ENCODE measurements around the gene BNC2. TPM values are rescaled to one million over a fixed set of nuclear protein-coding genes. Genes with fewer than 3 reads are reported as not detected.

The BNC2 gene
- total RNA-seq, 2 donors from 2014 or later = 16.1 to 16.9 TPM

DNA sequence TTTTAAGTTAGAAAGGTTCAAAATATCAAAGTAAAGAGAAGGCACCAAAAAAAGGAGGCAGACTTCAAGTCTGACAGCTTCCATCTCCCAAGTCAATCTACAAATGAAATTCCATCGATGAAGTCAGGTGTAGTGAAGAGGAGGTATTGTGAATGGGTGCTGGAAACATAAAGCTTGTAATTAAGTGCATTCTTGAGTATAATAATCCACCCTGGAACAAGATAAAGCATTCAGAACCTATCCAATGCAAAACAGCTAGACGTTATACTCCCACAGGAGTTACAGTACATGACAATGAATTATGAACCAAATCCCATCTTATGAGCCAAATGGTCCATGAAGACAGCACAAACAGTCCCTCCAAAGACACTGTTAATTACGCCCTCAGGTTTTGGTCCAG lies 22.3 kb downstream of the BNC2 start:
- DNase-seq (ENCODE audit: low spot score) (no peak), ATAC-seq (ENCODE audit: insufficient number of reproducible peaks, low FRiP score, low read depth) (no peak)
- no peaks in the 10 kb centered on the region for H3K4me1 ChIP-seq (ENCODE audit: control insufficient read depth in 1 of 2, low read depth in 2 of 2)
- no peak for TF ChIP-seq CTCF (IDR thresholded peaks at IDR 0.05)
- no peak overlapping the region for H3K4me3 ChIP-seq
- no peaks in the 10 kb centered on the region for H3K9me3 ChIP-seq
- no peaks in the 10 kb centered on the region for H3K27me3 ChIP-seq (replicated peaks; ENCODE audit: insufficient read depth)
- no peaks in the 10 kb centered on the region for H3K36me3 ChIP-seq
- no peak overlapping the region for H3K27ac ChIP-seq

GRCh38 chr9:16846986-16847385 lies 23.5 kb downstream of the BNC2 start:
- H3K9me3 ChIP-seq = no peaks in the 10 kb centered on the region
- H3K4me1 ChIP-seq (ENCODE audit: control insufficient read depth in 1 of 2, low read depth in 2 of 2) = no peaks in the 10 kb centered on the region
- TF ChIP-seq CTCF (IDR thresholded peaks at IDR 0.05) = no peak
- no peak overlapping the region for H3K27ac ChIP-seq
- no peak overlapping the region for H3K4me3 ChIP-seq
- ATAC-seq (ENCODE audit: insufficient number of reproducible peaks, low FRiP score, low read depth) = no peak
- H3K27me3 ChIP-seq (replicated peaks; ENCODE audit: insufficient read depth) = no peaks in the 10 kb centered on the region
- DNase-seq (ENCODE audit: low spot score) = no peak
- no peaks in the 10 kb centered on the region for H3K36me3 ChIP-seq

DNA sequence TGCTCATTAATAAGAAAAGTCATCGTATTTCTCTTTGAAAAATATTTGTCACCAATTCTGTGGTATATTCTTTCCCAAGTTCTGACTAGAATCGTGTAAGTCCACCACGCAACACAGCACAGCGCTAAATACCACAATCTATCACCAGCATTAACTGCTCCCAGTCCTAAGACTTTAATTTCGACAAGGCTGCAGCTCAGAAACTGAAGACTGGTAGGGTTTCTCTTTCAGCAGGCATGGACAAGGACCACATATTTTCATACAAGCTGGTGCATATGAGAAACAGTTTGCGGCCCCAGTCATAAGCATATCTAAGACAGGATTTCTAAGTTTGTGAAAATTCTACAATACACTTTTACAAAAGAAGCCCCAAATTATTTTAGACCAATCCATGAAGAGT lies 24.1 kb downstream of the BNC2 start:
- Histone ChIP-seq H3K36me3 (no peaks in the 10 kb centered on the region), H3K9me3 (no peaks in the 10 kb centered on the region), H3K4me1 (ENCODE audit: control insufficient read depth in 1 of 2, low read depth in 2 of 2) (no peaks in the 10 kb centered on the region), H3K4me3 (no peak overlapping the region), H3K27me3 (replicated peaks; ENCODE audit: insufficient read depth) (no peaks in the 10 kb centered on the region), H3K27ac (no peak overlapping the region)
- ATAC-seq (ENCODE audit: insufficient number of reproducible peaks, low FRiP score, low read depth) (no peak), DNase-seq (ENCODE audit: low spot score) (no peak)
- no peak for TF ChIP-seq CTCF (IDR thresholded peaks at IDR 0.05)

GRCh38 chr9:16834817-16835216 lies 35.7 kb downstream of the BNC2 start:
- Histone ChIP-seq H3K4me3 (no peak overlapping the region), H3K4me1 (ENCODE audit: control insufficient read depth in 1 of 2, low read depth in 2 of 2) (no peaks in the 10 kb centered on the region), H3K9me3 (no peaks in the 10 kb centered on the region), H3K27ac (no peak overlapping the region), H3K27me3 (replicated peaks; ENCODE audit: insufficient read depth) (no peaks in the 10 kb centered on the region), H3K36me3 (no peaks in the 10 kb centered on the region)
- no peak for ATAC-seq (ENCODE audit: insufficient number of reproducible peaks, low FRiP score, low read depth)
- DNase-seq (ENCODE audit: low spot score) = no peak
- no peak for TF ChIP-seq CTCF (IDR thresholded peaks at IDR 0.05)

- DNase-seq (ENCODE audit: low spot score) = no peak
- Histone ChIP-seq H3K27me3 (replicated peaks; ENCODE audit: insufficient read depth) (no peaks in the 10 kb centered on the region), H3K4me3 (no peak overlapping the region), H3K9me3 (no peaks in the 10 kb centered on the region), H3K36me3 (no peaks in the 10 kb centered on the region), H3K27ac (no peak overlapping the region), H3K4me1 (ENCODE audit: control insufficient read depth in 1 of 2, low read depth in 2 of 2) (no peaks in the 10 kb centered on the region)
- TF ChIP-seq CTCF (IDR thresholded peaks at IDR 0.05) = no peak
- ATAC-seq (ENCODE audit: insufficient number of reproducible peaks, low FRiP score, low read depth) = no peak
Measured at GRCh38 chr9:16833296-16833835, 37.1 kb downstream of the BNC2 start.
